T-cell (primary cell): ENCODE results near the gene SERPINE1. TPM values are rescaled to one million over a fixed set of nuclear protein-coding genes. Genes with fewer than 3 reads are reported as not detected.

Experiments
- ATAC-seq, 4 experiments: fragments of 200-7000 bp in 3 of 4; fragments of 150-1000 bp in 1 of 4; cut with Tn5 transposase; replicated peaks in 1 of 4; 1 replicate in 3 of 4; 2 replicates in 1 of 4; pipeline ENCODE4 v1.10.0; 2021; ENCODE audit warnings: moderate library complexity in 3 of 4, mild to moderate bottlenecking in 2 of 4, moderate number of reproducible peaks in 1 of 4
- CTCF ChIA-PET, 2 donors: fragments of 300-600 bp; sonication (Branson Sonifier 250); formaldehyde crosslinking; loops; one replicate each; lab custom pipeline; 2022; ENCODE audit warnings: antibody characterized with exemption in 2 of 2; lab: Charles Lee
- POLR2A ChIA-PET, 2 donors: fragments of 300-600 bp; sonication (Branson Sonifier 250); formaldehyde crosslinking; loops; one replicate each; lab custom pipeline; 2022; ENCODE audit warnings: antibody characterized with exemption in 2 of 2; lab: Charles Lee
- DNase-seq, 35 experiments: peaks; one replicate each; pipeline versions ENCODE4 v3.0.0 to v3.0.0-alpha.2; 2013 to 2023
- H3K27ac ChIP-seq: one replicate; pipeline ENCODE4 v1.5.1; 2013; ENCODE audit warnings: low read length
- H3K27me3 ChIP-seq, 2 experiments: replicated peaks in 1 of 2; 1 replicate in 1 of 2; 2 replicates in 1 of 2; pipeline versions ENCODE4 v1.6.1 to v1.7.0; 2013; ENCODE audit warnings: low read length in 1 of 2, mixed read lengths in 1 of 2; ENCODE audit not compliant: control insufficient read depth in 2 of 2, insufficient read depth in 2 of 2; ENCODE audit errors: extremely low read depth in 1 of 2
- H3K36me3 ChIP-seq, 2 donors: 1 replicate in 1 of 2; 2 replicates in 1 of 2; pipeline versions ENCODE4 v1.6.1 to v1.7.0; 2013; ENCODE audit warnings: low read length in 1 of 2; ENCODE audit not compliant: control insufficient read depth in 2 of 2, insufficient read depth in 1 of 2; ENCODE audit errors: extremely low read depth in 1 of 2
- H3K4me1 ChIP-seq, 2 experiments: 1 replicate in 1 of 2; 2 replicates in 1 of 2; pipeline versions ENCODE4 v1.6.1 to v1.7.0; 2013; ENCODE audit warnings: low read length in 2 of 2, mixed read lengths in 1 of 2; ENCODE audit not compliant: insufficient read depth in 2 of 2, control insufficient read depth in 1 of 2; ENCODE audit errors: extremely low read depth in 1 of 2
- H3K4me3 ChIP-seq, 2 donors: 1 replicate in 1 of 2; 2 replicates in 1 of 2; pipeline versions ENCODE4 v1.5.1 to v1.7.0; 2013; ENCODE audit warnings: mild to moderate bottlenecking in 2 of 2, low read length in 1 of 2, moderate library complexity in 1 of 2; ENCODE audit not compliant: control insufficient read depth in 1 of 2; ENCODE audit errors: extremely low read depth in 1 of 2
- H3K9me3 ChIP-seq: 2 replicates; pipeline ENCODE4 v1.7.0; 2013
- H3K27ac Mint-ChIP-seq, 2 donors: one replicate each; pipeline ENCODE4 v1.8.0; 2020 to 2021; ENCODE audit warnings: mild to moderate bottlenecking in 2 of 2, mixed read lengths in 2 of 2
- H3K27me3 Mint-ChIP-seq, 2 donors: one replicate each; pipeline ENCODE4 v1.8.0; 2021 to 2022; ENCODE audit warnings: mixed read lengths in 2 of 2
- H3K36me3 Mint-ChIP-seq: one replicate; pipeline ENCODE4 v1.8.0; 2021; ENCODE audit warnings: mixed read lengths
- H3K4me1 Mint-ChIP-seq, 3 donors: one replicate each; pipeline ENCODE4 v1.8.0; 2020 to 2022; ENCODE audit warnings: mixed read lengths in 3 of 3, mild to moderate bottlenecking in 1 of 3
- H3K4me3 Mint-ChIP-seq, 3 donors: one replicate each; pipeline ENCODE4 v1.8.0; 2020 to 2022; ENCODE audit warnings: mild to moderate bottlenecking in 3 of 3, mixed read lengths in 3 of 3, moderate library complexity in 3 of 3
- H3K9me3 Mint-ChIP-seq, 3 donors: one replicate each; pipeline ENCODE4 v1.8.0; 2020 to 2022; ENCODE audit warnings: mixed read lengths in 3 of 3
- WGBS: methylation state at CpG from one replicate; pipeline ENCODE4 v1.1.5; 2013; ENCODE audit warnings: missing lambda C conversion rate; ENCODE audit not compliant: insufficient coverage; 5-methylcytosine and 5-hydroxymethylcytosine counted together
- total RNA-seq, 35 experiments: library from RNA in 6 of 35; stranded (reverse) in 6 of 35; fragments of 120-200 nt in 1 of 35; gene quantifications; one replicate each; pipeline versions ENCODE4 v1.2.1 to v1.2.4 and lab custom pipeline; 2013 to 2026

Gene SERPINE1
- total RNA-seq, 5 donors from 2014 or later (not counting 1 experiment from before 2014, with no cell fraction given) = 0.18 to 0.79 (median 0.51) TPM; not detected in 1

- H3K4me3 Mint-ChIP-seq = no peak overlapping the region
Observed at GRCh38 chr7:101137651-101138212, 10.8 kb downstream of the SERPINE1 start.

GRCh38 chr7:101138213-101138870 lies 11.4 kb downstream of the SERPINE1 start:
- Mint-ChIP-seq H3K27me3 (peaks cover 9 to 47% of the 10 kb centered on the region in 2 donors), H3K36me3 (no peaks in the 10 kb centered on the region), H3K4me3 (peak overlapping the region in 2 of 3 donors; percentile 31 to 62), H3K9me3 (no peaks in the 10 kb centered on the region), H3K4me1 (peaks cover 15 to 29% (median 26%) of the 10 kb centered on the region in 3 donors), H3K27ac (peak overlapping the region in 1 of 2 donors; percentile 31)
- H3K4me1 ChIP-seq = peaks cover 0 to 11% of the 10 kb centered on the region in 2 experiments
- H3K27ac ChIP-seq = no peak overlapping the region
- ATAC-seq (peak; percentile 97 to 99 (median 98)), DNase-seq (peak; percentile 46 to 82 (median 68))
- ChIA-PET POLR2A (interaction anchor here (0.6 to 0.7 kb wide), 2 partner anchors 43 to 155 kb away, joined by 3 to 4 read pairs; no protein-coding TSS in a partner anchor), CTCF (interaction anchor here in 1 of 2 donors (0.6 kb wide), 1 partner anchor 115 kb away, joined by 6 read pairs; no protein-coding TSS in a partner anchor)
- no peak overlapping the region for H3K4me3 ChIP-seq
- H3K27me3 ChIP-seq = peaks cover 0 to 38% of the 10 kb centered on the region in 2 experiments
- no peaks in the 10 kb centered on the region for H3K9me3 ChIP-seq
- H3K36me3 ChIP-seq = no peaks in the 10 kb centered on the region
- WGBS = 0% methylated on average over 2 of the region's 16 CpGs

More at GRCh38 chr7:101137651-101138212, 10.8 kb downstream of the SERPINE1 start:
- Histone ChIP-seq H3K4me3 (no peak overlapping the region), H3K9me3 (no peaks in the 10 kb centered on the region), H3K27ac (no peak overlapping the region), H3K4me1 (peaks cover 0 to 11% of the 10 kb centered on the region in 2 experiments), H3K27me3 (peaks cover 0 to 32% of the 10 kb centered on the region in 2 experiments), H3K36me3 (no peaks in the 10 kb centered on the region)
- peaks cover 11 to 28% (median 26%) of the 10 kb centered on the region in 3 donors for H3K4me1 Mint-ChIP-seq
- POLR2A ChIA-PET = interaction anchor here in 1 of 2 donors (0.6 kb wide), 1 partner anchor 43 kb away, joined by 3 read pairs; no protein-coding TSS in a partner anchor
- DNase-seq (no peak), ATAC-seq (peak in 1 of 4 experiments; percentile 7)
- peaks cover 12 to 49% of the 10 kb centered on the region in 2 donors for H3K27me3 Mint-ChIP-seq
- H3K36me3 Mint-ChIP-seq = no peaks in the 10 kb centered on the region
- H3K27ac Mint-ChIP-seq = peak overlapping the region in 1 of 2 donors; percentile 31
- CTCF ChIA-PET = no interaction called here
- H3K9me3 Mint-ChIP-seq = no peaks in the 10 kb centered on the region
- WGBS = 78% methylated on average over 8 of the region's 9 CpGs

GRCh38 chr7:101140339-101140699 lies 13.4 kb downstream of the SERPINE1 start:
- Histone ChIP-seq H3K27ac (no peak overlapping the region), H3K36me3 (no peaks in the 10 kb centered on the region), H3K4me3 (no peak overlapping the region), H3K4me1 (peaks cover 0 to 16% of the 10 kb centered on the region in 2 experiments), H3K27me3 (peaks cover 3 to 41% of the 10 kb centered on the region in 2 experiments), H3K9me3 (no peaks in the 10 kb centered on the region)
- Mint-ChIP-seq H3K4me3 (no peak overlapping the region), H3K27ac (no peak overlapping the region), H3K4me1 (peaks cover 24 to 34% (median 28%) of the 10 kb centered on the region in 3 donors), H3K27me3 (peaks cover 8 to 38% of the 10 kb centered on the region in 2 donors), H3K36me3 (no peaks in the 10 kb centered on the region), H3K9me3 (no peaks in the 10 kb centered on the region)
- DNase-seq (no peak), ATAC-seq (no peak)
- WGBS = 75% methylated on average over 1 of the region's 3 CpGs
- POLR2A ChIA-PET = no interaction called here
- CTCF ChIA-PET = interaction anchor here in 1 of 2 donors (1.2 kb wide), 1 partner anchor 52 kb away, joined by 3 read pairs; no protein-coding TSS in a partner anchor

GRCh38 chr7:101140746-101141382 lies 14.0 kb downstream of the SERPINE1 start:
- 75% methylated on average over 2 of the region's 4 CpGs for WGBS
- Histone ChIP-seq H3K4me3 (no peak overlapping the region), H3K27me3 (peaks cover 3 to 38% of the 10 kb centered on the region in 2 experiments), H3K36me3 (no peaks in the 10 kb centered on the region), H3K4me1 (peaks cover 0 to 16% of the 10 kb centered on the region in 2 experiments), H3K27ac (no peak overlapping the region), H3K9me3 (no peaks in the 10 kb centered on the region)
- ChIA-PET CTCF (interaction anchor here (0.7 to 1.6 kb wide), 3 partner anchors 52 to 274 kb away, joined by 3 to 11 read pairs (median 4); no protein-coding TSS in a partner anchor), POLR2A (no interaction called here)
- DNase-seq (no peak), ATAC-seq (no peak)
- H3K27ac Mint-ChIP-seq = peak overlapping the region in 1 of 2 donors; percentile 19
- H3K9me3 Mint-ChIP-seq = no peaks in the 10 kb centered on the region
- H3K27me3 Mint-ChIP-seq = peaks cover 8 to 38% of the 10 kb centered on the region in 2 donors
- no peaks in the 10 kb centered on the region for H3K36me3 Mint-ChIP-seq
- H3K4me1 Mint-ChIP-seq = peaks cover 24 to 34% (median 28%) of the 10 kb centered on the region in 3 donors
- no peak overlapping the region for H3K4me3 Mint-ChIP-seq

GRCh38 chr7:101151908-101152651 lies 25.2 kb downstream of the SERPINE1 start:
- no CpG with 5 or more reads among the region's 2 CpGs for WGBS
- peaks cover 12 to 22% (median 17%) of the 10 kb centered on the region in 3 donors for H3K4me1 Mint-ChIP-seq
- DNase-seq (no peak), ATAC-seq (no peak)
- CTCF ChIA-PET = interaction anchor here (1.1 to 1.8 kb wide), 2 partner anchors 8 to 40 kb away, joined by 8 to 9 read pairs; no protein-coding TSS in a partner anchor
- no peaks in the 10 kb centered on the region for H3K9me3 Mint-ChIP-seq
- no peak overlapping the region for H3K27ac Mint-ChIP-seq
- Histone ChIP-seq H3K27ac (no peak overlapping the region), H3K4me3 (no peak overlapping the region), H3K27me3 (peaks cover 0 to 22% of the 10 kb centered on the region in 2 experiments), H3K9me3 (no peaks in the 10 kb centered on the region), H3K4me1 (peaks cover 0 to 27% of the 10 kb centered on the region in 2 experiments), H3K36me3 (peaks cover 0 to 4% of the 10 kb centered on the region in 2 donors)
- POLR2A ChIA-PET = interaction anchor here in 1 of 2 donors (0.7 kb wide), 1 partner anchor 142 kb away, joined by 5 read pairs; no protein-coding TSS in a partner anchor
- no peak overlapping the region for H3K4me3 Mint-ChIP-seq
- H3K27me3 Mint-ChIP-seq = peaks cover 9 to 21% of the 10 kb centered on the region in 2 donors
- H3K36me3 Mint-ChIP-seq = no peaks in the 10 kb centered on the region
